ELF-1 (cell line): ENCODE measurements around the gene LMO4.

Experiments
- DNase-seq: peaks from one replicate; pipeline ENCODE4 v3.0.0-alpha.2; 2016; ENCODE audit warnings: low read depth, low spot score

The LMO4 gene

GRCh38 chr1:87358219-87358618 is 29.5 kb downstream of the LMO4 start:
- DNase-seq: no peak

DNA sequence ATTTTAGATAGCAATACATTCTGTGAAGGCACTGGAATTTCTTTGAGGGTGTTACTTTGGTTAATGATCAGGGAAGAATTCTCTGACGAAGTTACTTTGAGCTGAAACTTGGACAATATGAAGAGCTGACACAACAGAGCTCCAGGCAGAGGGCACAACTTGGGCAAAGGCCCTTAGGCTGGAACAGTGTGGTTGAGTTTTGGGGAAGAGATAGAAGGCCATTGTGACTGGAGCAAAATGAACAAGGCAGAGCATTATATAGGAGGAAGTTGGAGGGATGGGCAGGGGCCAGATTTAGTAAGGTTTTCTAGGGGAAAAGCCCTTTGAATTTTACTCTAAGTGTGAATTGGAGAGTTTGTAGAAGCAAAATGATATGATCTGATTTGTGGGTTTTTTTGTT is 30.9 kb downstream of the LMO4 start:
- DNase-seq: no peak

- DNase-seq: no peak
Measured at GRCh38 chr1:87362063-87362833, 33.6 kb downstream of the LMO4 start.

GRCh38 chr1:87362834-87363426 is 34.2 kb downstream of the LMO4 start:
- DNase-seq: no peak

DNA sequence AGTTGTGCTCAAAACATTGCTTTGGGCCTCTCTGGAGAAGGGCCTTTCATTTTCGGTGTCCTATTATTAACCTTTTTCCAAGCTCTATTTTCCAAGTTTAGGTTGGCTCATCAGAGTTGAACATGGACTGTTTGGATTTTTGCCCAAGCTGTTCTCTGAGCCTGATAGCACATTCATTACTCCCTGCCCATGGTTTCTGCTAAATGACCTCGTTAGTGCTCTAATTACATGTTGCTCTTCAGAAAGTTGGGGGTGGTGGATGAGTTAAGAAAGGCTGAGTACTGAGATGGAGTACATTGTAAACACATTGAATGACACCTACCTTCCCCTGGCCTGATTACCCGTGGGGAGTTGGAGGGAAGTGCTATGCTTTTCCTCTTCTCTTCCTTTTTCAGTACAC is 38.9 kb downstream of the LMO4 start:
- no peak for DNase-seq

GRCh38 chr1:87368907-87369306 is 40.2 kb downstream of the LMO4 start:
- no peak for DNase-seq

GRCh38 chr1:87369736-87370478 is 41.2 kb downstream of the LMO4 start:
- no peak for DNase-seq

GRCh38 chr1:87370544-87370943 is 41.9 kb downstream of the LMO4 start:
- DNase-seq: no peak

- no peak for DNase-seq
Measured at GRCh38 chr1:87379306-87379705, 50.6 kb downstream of the LMO4 start.

GRCh38 chr1:87386217-87386790 is 57.6 kb downstream of the LMO4 start:
- no peak for DNase-seq

DNA sequence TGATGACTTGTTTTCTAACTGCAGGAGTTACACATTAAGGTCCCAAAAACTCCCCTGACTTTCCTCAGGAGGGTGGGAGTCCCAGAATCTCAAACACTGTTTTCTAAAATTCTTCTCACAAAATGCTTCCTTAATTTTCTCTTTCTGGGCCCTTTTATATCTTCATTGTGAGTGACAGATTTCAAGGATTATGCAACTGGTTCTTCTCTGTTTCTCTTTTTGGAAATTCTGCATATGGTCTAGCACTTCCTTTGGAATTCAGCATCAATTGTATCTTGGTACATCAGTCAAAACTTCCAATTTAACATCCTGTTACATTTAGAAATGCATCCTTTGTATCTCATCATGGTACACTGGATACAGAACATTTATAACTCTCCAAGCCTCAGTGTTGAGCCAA is 59.7 kb downstream of the LMO4 start:
- DNase-seq: no peak

- DNase-seq: no peak
Measured at GRCh38 chr1:87389011-87389410, 60.3 kb downstream of the LMO4 start.

- no peak for DNase-seq
Measured at GRCh38 chr1:87389546-87389945, 60.9 kb downstream of the LMO4 start.

DNA sequence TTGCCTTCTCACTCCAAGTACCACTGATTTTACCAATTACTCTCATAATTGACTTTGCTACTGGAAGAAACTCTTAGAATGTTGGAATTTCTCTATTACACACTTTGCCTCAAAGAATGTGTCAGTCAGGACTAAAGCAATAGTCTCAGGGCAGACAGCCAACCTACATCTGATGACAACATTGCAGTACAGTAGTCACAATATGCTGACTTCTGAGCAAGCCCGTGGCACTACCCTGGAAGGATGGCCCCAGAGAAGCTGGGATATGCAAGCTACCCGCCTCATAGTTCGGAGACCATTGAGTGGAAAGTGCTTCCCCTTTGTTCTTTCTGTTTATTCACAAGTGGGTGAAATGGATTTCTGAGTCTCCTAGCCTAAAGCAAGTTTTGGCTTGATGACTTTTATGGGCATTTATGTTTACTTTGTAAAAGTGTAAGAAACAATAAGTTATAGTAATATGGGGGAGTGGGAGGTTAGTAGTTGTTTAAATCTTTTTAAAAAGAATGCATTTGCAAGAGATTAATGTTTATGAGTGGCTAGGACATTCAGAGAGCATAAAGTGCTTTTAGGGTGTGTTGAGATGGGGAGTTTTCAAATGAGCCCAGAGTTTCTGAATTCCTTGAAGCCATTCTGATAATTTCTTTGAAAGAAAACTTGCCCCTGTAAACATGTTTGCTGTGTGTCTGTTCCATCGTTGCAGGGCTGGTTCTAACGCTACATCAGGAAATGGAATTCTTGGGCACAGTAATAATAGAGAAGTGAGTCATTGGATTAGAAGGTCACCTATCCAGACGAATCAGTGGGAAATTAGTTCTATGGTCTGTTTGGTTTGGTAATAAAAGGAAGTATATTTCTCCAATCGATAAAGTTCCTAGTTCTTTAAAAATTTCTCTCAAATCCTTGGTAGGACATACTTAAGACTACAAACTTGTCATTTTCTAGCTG is 63.8 kb downstream of the LMO4 start:
- no peak for DNase-seq

- DNase-seq: no peak
Measured at GRCh38 chr1:87393445-87394085, 64.9 kb downstream of the LMO4 start.

- no peak for DNase-seq
Measured at GRCh38 chr1:87394513-87394912, 65.8 kb downstream of the LMO4 start.

DNA sequence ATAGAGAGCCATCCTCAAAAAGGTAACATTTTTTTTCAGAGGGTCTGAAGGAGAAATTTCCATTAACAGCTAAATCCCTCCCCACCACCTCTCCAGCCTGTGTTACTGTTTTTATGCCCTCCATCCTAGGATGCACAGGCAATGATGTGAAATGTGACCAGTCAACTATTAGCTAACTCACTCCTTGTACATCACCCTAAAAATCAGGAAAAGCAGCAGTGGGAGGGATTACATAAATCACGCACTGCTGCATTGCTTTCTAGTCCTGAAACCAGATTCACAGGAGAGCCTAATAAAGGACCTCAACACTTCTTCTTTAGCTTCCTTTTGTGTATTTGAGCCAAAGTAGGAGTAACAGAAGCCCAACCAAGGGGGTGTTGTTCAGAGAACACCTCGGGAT is 66.3 kb downstream of the LMO4 start:
- DNase-seq: no peak
